ENCODE results near the gene TMED10.

TMED10 gene

DNA sequence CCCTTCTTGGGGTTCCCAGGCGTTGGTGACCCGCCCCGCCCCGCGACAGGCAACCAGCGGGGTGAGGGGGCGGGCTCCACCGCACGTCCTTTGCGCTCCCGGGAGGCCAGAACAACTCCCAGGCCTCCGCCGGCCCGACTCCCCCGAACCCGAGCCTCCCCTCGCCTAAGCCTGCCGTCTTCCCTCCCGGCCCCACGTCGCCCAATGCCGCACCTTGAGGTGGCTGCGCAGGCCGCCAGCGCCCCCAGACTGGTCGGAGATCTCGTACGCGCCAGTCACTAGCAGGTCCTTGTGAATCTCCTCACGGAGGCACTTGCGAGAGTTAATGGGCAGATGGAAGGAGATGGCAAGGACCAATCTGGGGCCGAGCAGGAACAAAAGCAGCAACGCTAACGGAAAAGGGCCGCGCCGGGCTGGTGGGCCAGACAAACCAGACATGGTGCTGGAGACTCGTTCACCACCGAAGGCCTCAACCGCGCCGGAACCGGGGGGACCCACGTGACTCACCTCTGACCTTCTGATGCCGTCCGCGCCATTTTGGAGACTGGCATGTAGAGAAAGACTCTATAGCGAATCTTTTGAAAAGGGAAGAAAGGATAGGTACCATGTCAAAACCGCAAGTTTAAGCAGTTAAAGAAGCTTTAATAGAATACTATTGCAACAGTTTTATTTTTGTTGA, at the start of gene TMED10:
Gene TMED10 (minus strand): TSS at position 471 of the 679 bp plus-strand sequence. CDS start 33 bp downstream, at position 438.
- peak; percentile 85 for DNase-seq (ENCODE audit: low read depth, low spot score)

DNA sequence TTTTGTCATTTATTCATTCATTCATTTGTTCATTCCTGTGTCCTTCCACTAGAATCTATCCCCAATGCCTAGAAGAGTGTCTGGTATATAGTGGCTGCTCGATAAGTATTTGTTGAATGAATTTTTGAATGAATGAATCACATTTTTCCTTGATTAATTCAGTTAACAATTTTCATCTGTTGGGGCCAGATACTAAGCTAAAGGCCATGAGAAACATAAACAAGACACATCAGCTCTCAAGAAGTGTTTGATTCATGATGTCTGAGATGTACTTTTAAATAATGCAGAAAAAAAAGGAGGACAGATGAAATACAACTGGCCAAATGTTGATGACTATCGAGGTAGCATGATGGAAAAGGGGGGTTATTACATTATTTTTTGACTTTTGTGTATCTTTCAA, 48.1 kb upstream of the TMED10 start:
- DNase-seq (ENCODE audit: low read depth, low spot score) = no peak

DNA sequence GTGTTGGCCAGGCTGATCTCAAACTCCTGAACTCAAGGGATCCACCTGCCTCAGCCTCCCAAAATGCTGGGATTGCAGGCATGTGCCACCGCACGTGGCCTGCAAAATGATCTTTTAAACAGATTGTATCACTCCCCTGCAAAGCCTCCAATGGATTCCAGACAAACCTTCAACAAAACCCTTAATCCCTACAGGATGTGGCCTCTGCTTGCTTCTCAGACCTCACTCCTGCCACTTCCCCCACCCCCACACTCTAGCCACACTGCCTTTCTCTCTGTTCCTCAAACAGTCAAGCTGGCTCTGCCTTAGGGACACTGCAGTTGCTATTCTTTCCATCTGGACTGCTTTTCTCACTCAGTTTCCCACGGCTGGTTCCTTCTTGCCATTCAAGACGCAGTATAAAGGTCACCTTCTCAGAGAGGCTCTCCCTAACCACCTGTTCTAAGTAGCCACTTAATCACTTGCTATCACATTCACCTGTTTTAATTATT, 47.3 kb upstream of the TMED10 start:
- no peak for DNase-seq (ENCODE audit: low read depth, low spot score)

DNA sequence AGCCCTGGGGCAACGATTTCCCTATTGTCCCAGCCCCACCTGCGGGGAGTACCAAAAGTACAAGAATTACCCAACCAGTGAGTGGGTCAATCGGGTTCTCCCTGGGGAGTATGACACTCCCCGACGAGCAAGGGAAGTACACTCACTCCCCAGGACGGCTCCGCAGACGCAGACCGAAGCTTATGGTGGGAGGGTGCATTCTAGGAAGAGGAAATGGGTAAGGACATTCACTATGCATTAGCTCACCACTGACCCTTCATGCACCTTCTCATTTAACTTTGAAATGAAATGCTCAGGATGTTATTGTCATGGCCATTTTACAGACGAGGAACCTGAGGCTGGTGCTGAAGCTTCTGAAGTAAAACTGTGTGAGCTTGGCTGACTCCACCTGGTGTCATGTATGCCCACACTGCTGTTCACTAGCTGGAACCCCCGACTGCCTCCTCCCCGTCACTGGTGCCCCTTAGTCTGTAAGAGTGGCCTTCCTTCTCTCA, 45.8 kb upstream of the TMED10 start:
- no peak for DNase-seq (ENCODE audit: low read depth, low spot score)

DNA sequence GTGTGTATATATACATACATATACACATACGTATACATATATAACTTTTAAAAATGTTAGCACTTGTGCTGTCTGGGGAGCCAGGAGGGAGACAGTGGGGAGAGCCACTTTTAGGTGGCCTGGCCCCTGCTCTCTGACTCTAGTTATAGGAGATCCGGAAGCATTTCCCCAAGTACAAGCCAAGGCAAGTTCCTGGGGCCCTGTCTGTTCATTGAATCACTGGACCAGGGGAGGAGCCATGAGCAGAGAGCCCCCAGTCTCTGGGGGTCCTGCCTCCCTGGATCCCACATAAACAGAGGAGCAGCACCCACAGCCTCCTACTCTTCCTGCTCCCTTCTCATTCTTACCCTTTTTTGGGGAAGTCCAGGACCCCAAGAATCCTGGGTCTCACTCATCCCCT, 45.4 kb upstream of the TMED10 start:
- DNase-seq (ENCODE audit: low read depth, low spot score) = no peak

DNA sequence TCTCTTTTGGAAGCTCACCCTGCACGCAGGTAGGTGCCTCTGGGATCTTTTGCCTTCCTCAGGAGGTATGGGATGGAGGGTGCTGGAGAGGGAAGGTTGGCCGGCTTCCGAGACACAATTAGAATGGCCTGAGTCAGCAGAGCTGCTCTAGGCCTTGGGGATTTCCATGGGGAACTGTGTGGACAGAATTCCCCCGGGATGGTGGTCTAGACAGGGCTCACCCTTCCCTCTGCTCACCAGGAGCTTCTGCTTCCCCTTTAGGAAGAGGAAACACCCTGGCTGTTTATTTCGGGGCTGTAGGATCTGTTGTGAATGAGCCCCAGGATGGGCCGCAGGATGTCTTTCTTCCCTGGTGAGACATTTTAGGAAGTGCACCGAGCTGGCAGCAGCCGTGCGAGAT, 43.7 kb upstream of the TMED10 start:
- DNase-seq (ENCODE audit: low read depth, low spot score) = no peak

DNA sequence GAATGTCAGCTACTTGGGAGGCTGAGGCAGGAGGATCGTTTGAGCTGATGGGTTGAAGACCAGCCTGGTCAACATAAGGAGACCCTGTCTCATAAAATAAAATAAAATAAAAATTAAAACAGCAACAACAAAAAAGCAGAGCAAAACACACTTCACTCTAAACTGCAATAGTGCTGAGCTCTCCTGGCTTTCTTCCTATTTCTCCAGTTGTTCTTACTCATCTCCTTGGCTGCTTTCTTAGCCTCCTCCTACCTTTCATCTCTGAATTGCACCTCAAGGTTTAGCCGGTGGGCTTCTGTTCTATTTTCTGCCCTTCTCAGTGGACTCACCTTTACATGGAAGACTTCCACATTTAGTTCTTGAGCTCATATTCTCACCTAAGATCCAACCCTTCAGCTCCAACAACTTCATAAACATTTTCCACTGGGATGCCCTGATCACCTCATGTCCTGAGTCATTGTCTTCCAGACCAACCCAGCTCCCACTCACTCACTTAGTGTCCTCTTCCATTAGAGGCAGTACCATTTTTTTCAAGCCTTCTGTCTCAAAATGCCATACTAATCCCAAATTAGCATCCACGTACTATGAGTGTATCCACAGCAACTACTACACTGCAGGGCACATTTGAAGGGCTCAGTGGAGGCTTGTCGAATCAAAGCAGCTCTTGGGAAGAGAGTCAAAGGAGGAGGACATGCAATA, 41.2 kb upstream of the TMED10 start:
- no peak for DNase-seq (ENCODE audit: low read depth, low spot score)

DNA sequence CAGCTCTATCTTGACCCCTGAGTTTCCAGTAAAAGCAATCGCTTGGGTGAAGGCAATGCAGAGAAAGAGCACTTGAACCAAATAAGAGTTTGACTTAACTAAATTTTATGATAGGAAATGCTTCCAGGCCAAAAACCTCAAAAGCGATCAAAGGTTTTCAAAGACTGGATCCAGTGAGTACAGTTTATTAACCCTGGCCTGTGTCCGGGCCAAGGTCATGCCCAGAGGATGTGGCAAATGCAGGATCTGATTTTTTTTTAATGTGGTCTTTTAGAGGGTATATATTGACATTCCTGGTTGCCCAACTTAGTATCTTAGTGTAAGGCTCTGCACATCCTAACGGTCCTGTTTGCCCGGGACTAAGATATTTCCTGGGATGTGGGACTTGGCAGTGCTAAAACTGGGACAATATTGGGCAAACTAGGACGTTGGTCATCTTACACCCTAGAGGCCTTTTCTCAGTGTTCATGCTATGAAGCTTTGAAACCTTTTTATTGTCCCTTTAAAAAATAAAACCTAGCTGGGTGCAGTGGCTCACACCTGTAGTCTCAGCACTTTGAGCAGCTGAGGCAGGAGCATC, 40.1 kb upstream of the TMED10 start:
- no peak for DNase-seq (ENCODE audit: low read depth, low spot score)

DNA sequence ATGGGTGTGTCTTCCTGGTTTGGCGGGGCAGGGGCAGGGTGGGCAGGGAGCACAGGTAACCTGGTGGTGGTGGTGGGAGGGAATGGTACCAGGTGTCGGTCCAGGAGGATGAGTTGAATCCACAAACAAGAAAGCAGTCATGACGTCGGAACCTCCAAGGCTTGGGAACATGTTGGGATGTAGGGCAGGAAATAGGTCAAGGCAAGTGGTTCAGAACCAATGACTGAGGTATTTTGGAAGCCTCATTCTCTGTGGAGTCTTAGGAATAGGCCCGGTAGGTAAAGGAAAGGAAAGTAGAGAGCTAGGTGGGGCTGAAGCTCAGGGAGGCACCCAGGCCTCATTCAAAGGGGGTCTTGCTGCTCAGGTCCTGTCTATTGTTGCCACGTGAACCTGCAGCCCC, 39.1 kb upstream of the TMED10 start:
- DNase-seq (ENCODE audit: low read depth, low spot score) = no peak

DNA sequence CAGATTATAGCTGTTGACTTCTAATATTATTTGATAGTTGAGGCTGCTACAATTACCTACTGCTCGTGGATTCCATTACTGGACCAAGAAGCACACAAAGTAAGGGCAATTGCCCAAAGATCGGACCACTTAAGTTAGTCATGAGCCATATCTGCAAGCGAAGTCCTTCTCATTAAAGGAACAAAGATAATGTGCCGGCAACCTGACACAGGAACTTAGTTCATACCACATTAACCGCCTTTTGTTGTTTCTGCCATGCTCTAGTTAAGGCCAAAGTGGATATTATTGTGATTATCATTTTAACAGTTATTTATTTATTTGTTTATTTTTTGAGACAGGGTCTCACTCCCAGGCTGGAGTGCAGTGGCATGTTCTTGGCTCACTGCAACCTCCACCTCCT, 38.1 kb upstream of the TMED10 start:
- DNase-seq (ENCODE audit: low read depth, low spot score) = no peak

DNA sequence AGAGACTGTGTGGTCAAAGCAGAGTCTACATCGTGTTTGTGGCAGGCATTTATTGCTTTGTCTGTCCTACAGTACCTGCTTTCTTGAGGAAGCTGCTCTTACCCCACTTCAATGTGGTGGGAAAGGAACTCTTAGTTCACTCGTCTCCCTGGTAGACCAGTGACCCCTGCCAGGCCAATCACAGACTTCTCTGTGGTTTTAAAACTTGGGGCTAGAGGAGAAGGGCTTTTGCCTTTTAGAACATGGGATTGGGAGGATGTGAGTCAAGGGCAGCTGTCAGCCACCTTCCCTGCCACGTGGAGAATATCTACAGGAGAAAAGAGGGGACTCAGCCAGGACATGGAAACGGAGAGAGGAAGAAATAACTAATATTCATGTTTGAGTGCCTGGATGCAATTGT, 36.8 kb upstream of the TMED10 start:
- no peak for DNase-seq (ENCODE audit: low read depth, low spot score)

DNA sequence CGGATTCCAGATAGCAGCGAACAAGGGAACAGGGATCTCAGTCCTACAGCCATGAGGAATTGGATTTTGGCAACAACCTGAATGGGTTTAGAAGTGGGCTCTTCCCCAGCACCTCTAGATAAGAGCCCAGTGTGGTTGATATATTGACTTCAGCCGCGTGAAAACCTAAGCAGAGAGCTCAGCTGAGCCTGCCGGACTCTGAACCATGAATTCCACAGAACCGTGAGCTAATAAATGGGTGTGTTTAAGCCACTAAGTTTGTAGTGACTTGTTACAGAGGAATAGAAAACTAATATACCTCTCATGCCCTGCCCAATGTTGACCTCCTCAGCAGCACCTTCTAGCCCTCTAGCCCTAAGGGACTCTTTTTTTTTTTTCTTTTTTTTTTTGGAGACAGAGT, 32.4 kb upstream of the TMED10 start:
- DNase-seq (ENCODE audit: low read depth, low spot score) = no peak

DNA sequence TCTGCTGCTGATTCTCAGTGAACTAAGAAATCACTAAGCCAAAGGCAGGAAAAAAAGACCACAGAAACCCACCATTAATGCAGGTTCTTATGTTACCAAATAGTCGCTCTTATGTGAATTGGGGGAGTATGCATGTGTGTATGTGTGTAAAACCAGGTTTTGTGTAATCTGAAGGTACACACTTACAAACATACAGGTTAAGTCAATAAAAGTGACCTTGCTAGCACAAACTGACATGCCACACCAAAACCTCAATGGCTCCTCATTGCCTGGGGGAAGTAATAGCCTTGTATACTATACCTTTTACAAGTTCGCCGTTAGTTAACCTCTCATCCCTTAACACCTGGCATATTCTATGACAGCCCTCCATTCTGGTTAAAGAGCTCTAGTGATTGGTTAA, 29.8 kb upstream of the TMED10 start:
- DNase-seq (ENCODE audit: low read depth, low spot score) = no peak

DNA sequence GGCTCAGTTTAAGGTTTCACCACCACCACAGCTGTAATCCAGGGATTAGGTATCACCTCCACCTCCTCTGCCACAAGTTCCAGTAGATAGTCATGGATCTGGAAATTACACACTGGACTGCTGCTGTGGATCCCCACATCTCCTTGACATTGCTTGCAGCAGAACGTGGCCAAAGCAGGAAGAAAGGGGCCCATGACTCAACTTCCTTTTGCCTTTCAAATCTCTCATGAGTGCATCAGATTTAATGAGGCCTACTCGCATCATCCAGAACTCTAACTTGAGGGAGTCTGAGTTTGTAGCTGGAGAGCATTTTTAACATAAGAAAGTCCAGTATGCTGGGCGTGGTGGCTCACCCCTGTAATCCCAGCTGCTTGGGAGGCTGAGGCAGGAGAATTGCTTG, 29.2 kb upstream of the TMED10 start:
- DNase-seq (ENCODE audit: low read depth, low spot score) = no peak

DNA sequence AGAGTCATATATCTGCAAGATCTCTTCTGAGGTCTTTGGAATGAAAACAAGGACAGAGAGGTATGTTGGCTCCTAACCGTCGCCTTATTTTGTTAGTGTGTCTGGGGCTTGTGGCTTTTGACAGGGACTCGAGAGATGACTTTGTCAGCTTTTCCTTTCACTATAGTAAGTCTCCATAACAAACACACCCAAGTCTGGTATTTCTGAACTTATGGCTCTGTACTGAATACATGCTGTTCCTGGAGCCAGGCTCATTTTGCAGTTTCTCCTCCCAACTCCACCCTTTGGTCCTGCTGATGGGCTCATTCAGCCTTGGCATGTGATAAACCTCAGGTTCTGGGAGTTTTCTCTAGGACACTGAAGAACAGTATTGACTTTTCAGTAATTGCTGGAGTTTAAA, 27.7 kb upstream of the TMED10 start:
- DNase-seq (ENCODE audit: low read depth, low spot score) = no peak

DNA sequence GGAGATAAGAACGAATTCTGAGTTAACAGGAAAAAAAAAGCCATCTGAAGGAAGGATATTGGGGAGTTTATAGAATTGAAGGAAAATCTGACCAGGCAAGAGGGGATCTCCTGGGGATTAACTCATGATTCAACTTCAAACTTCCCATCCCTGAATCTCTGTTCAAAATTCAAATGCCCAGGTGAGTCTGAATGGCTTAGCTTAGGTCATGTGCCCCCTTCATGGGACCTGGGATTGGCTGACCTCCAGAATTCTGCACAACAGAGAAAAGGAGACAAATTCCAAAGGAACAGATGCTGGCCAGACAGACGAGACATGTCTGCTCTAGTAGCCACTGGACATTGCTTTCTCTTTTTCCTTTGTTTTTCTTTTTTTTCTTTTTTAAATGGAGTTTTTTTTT, 26.2 kb upstream of the TMED10 start:
- DNase-seq (ENCODE audit: low read depth, low spot score) = no peak

DNA sequence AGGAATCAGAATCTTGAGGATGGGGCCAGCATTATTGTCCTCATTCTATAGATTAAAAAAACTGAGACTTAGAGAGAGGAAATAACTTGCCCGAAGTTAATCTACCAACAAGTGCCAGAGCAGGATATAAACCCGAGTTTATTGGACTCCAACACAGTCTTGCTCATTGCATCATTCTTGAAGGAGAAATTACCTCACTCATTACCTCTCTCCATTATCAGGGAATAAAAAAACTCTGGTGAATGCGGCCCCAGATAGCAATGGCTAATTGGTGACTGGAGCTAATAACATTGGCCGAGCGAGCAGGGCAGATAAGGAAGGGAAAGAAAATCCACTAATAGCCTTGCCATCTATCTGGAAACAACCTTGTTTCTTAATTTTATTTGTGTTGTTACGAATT, 24.7 kb upstream of the TMED10 start:
- no peak for DNase-seq (ENCODE audit: low read depth, low spot score)

DNA sequence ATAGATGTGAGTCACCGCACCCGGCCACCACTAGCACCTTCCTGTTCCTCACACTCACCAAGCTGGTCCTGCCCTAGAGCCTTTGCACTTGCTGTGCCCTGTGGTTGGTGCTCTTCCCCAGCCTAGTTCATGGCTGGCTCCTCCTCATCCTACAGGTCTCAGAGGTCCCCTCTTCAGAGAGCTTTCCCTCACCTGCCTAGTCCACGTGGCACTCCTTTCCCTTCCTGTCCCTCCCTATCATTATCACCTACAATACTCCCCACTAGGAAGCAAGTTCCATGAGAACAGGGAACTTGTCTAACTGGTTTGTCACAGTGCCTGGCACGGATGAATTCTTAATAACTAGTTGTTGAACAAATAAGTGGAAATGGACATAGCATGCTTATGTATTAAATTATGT, 24.0 kb upstream of the TMED10 start:
- DNase-seq (ENCODE audit: low read depth, low spot score) = no peak

DNA sequence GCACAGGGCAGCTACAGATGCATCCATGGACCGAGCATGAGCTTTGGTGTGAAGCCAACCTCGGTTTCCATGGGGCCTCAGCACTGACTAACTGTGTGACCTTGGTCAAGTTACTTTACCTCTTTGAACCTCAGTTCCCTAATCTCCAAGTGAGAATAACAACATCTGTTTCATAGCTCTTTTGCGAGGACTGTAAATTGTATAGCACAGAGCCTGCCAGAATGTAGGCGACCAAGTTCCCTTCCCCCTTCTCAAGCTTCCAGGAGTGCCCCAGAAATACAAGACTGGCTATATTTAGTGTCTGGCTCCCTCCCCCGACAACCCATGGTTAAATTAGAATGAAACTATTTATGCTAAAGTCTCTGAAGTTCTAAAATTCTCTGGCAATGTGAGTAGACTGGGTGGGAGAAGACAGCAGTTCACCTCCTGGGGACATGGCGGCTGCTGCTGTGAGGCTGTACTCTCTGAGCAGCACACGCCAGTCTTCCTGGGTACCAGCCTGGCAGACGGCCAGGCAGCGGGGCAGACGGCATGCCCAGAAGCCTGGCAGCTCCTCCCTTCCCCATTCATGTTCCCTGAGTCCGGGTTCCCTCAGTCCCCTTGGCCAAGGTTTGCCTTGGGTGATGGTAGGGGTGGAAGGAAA, 22.0 kb upstream of the TMED10 start:
- no peak for DNase-seq (ENCODE audit: low read depth, low spot score)

DNA sequence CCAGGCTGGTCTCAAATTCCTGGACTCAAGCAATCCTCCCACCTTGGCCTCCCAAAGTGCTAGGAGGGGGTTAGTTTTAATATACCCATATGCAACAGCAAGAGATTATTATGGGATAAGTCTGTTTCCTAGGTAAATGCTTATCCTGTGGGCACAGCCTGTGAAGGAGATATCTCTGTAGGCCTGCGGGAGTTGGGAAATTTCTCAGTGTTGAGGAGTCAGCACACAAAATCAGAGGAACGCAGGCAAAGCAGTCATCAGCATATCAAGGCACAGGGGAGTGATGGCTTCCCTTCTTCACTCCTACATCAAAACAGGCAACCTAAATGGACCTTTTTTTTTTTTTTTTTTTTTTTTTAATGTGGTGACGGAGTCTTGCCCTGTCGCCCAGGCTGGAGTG, 20.9 kb upstream of the TMED10 start:
- no peak for DNase-seq (ENCODE audit: low read depth, low spot score)

DNA sequence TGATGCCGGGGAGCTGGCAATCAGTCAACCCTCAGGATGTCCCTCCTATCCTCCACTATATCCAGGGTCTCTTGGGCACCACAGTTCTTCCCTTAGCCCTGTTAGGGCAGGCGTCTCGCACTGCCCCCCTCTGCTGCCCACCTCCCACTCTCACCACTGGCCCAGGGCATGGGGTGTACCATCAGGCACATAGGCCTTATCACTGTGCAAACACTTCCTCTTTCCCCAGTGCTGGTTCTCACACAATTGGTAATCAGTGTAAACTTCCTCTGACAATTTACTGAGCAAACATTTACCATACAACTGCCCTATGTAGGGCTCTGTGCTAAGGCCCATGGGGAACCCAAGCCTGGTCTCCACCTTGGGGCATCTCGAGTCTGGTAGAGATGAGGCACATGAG, 20.1 kb upstream of the TMED10 start:
- no peak for DNase-seq (ENCODE audit: low read depth, low spot score)

DNA sequence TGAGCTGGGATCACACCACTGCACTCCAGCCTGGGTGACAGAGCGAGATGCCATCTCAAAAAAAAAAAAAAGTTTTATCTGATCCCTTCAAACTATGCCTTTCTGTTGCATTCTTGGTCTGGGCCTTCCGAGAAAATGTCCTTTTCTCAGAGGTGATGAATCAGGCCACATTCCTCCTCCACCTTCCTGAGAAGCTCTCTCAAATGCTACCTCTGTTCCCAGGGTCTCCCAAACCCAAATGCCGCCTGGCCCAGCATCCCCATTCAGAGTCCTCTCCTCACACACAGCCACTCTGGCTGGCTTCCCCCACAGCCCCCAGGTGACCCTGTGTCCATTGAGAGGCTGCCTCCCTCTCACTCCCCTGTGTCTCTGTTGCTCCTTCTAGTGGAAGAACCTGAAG, 19.7 kb upstream of the TMED10 start:
- no peak for DNase-seq (ENCODE audit: low read depth, low spot score)

All from brain pericyte (primary cell).